ENCODE measurements around the gene PPARD. TPM values are rescaled to one million over a fixed set of nuclear protein-coding genes. Genes with fewer than 3 reads are reported as not detected.

PPARD gene
- total RNA-seq, 4 donors from 2014 or later, result 22.6 to 33.8 (median 27.1) TPM

- intact Hi-C loops (cut with DNase I; ENCODE audit: low total_unique reads), result no loop called here
- 83 to 84% methylated on average over 14 of the region's 14 CpGs for WGBS, 2 donors
- H3K4me3 ChIP-seq (ENCODE audit: low read depth, poor library complexity, severe bottlenecking), result no peak overlapping the region
- no peak for DNase-seq (ENCODE audit: low spot score in 2 of 2)
- TF ChIP-seq POLR2A (IDR thresholded peaks at IDR 0.05) (no peak), CTCF (IDR thresholded peaks at IDR 0.05) (no peak)
Observed at GRCh38 chr6:35474131-35474941, 132.0 kb downstream of the PPARD start.

- no peak for DNase-seq (ENCODE audit: low spot score in 2 of 2)
- no peak overlapping the region for H3K4me3 ChIP-seq (ENCODE audit: low read depth, poor library complexity, severe bottlenecking)
- WGBS, 2 donors, result 88 to 92% methylated on average over 20 of the region's 20 CpGs
- intact Hi-C loops (cut with DNase I; ENCODE audit: low total_unique reads), result no loop called here
- TF ChIP-seq POLR2A (IDR thresholded peaks at IDR 0.05) (no peak), CTCF (IDR thresholded peaks at IDR 0.05) (no peak)
Observed at GRCh38 chr6:35474942-35475570, 132.7 kb downstream of the PPARD start.

- WGBS, 2 donors, result 68 to 71% methylated on average over 4 of the region's 4 CpGs
Observed at GRCh38 chr6:35475573-35475972, 133.2 kb downstream of the PPARD start.

GRCh38 chr6:35476004-35476403 lies 133.6 kb downstream of the PPARD start:
- H3K4me3 ChIP-seq (ENCODE audit: low read depth, poor library complexity, severe bottlenecking), result no peak overlapping the region
- intact Hi-C loops (cut with DNase I; ENCODE audit: low total_unique reads), result no loop called here
- 69 to 77% methylated on average over 13 to 14 of the region's 14 CpGs for WGBS, 2 donors
- DNase-seq (ENCODE audit: low spot score in 2 of 2), result no peak
- TF ChIP-seq POLR2A (IDR thresholded peaks at IDR 0.05) (no peak), CTCF (IDR thresholded peaks at IDR 0.05) (no peak)

More at GRCh38 chr6:35475573-35475972, 133.2 kb downstream of the PPARD start:
- intact Hi-C loops (cut with DNase I; ENCODE audit: low total_unique reads), result no loop called here
- TF ChIP-seq CTCF (IDR thresholded peaks at IDR 0.05), result no peak
- no peak for DNase-seq (ENCODE audit: low spot score in 2 of 2)
- no peak overlapping the region for H3K4me3 ChIP-seq (ENCODE audit: low read depth, poor library complexity, severe bottlenecking)

GRCh38 chr6:35477028-35477427 lies 134.7 kb downstream of the PPARD start:
- 85 to 86% methylated on average over 7 to 8 of the region's 8 CpGs for WGBS, 2 donors
- intact Hi-C loops (cut with DNase I; ENCODE audit: low total_unique reads), result no loop called here
- TF ChIP-seq POLR2A (IDR thresholded peaks at IDR 0.05), result no peak
- TF ChIP-seq CTCF (IDR thresholded peaks at IDR 0.05), result no peak
- no peak overlapping the region for H3K4me3 ChIP-seq (ENCODE audit: low read depth, poor library complexity, severe bottlenecking)
- DNase-seq (ENCODE audit: low spot score in 2 of 2), result no peak

Small RNA genes lying within 50 kb of the gene (microRNA-seq; reads per million reads assigned to microRNA genes)
- 0 to 0.57 reads per million in 2 donors for gene MIR7111 (ENCODE audit: borderline number of aligned reads in 1 of 2, borderline replicate concordance in 2 of 2)

Other genes with a start within 250 kb of the PPARD start
- gene TCP11, start 201.2 kb upstream of the PPARD start, total RNA-seq, result 1 to 10 TPM in 1 of 4 donors, under 1 TPM in 1, not detected in 2; 0.97 to 1.7 TPM
- gene SCUBE3, start 128.6 kb upstream of the PPARD start, total RNA-seq, result under 1 TPM in 3 of 4 donors, not detected in 1; 0.13 to 0.91 (median 0.39) TPM
- gene ZNF76, start 82.8 kb upstream of the PPARD start, total RNA-seq, result 10 to 100 TPM; 12.4 to 21.4 (median 16.8) TPM
- 10 to 100 TPM; 30.1 to 53.3 (median 39.4) TPM for gene DEF6, start 44.7 kb upstream of the PPARD start, total RNA-seq
- gene FANCE, start 109.8 kb downstream of the PPARD start, total RNA-seq, result 10 to 100 TPM; 17.5 to 36.7 (median 34.2) TPM
- 1,000 to 10,000 TPM; 1,714 to 2,467 (median 2,118) TPM for gene RPL10A, start 125.8 kb downstream of the PPARD start, total RNA-seq
- 10 to 100 TPM; 51.3 to 73.2 (median 56.8) TPM for gene TEAD3, start 154.5 kb downstream of the PPARD start, total RNA-seq
- under 1 TPM in 2 of 4 donors, not detected in 2; 0.61 to 0.65 TPM for gene TULP1, start 170.3 kb downstream of the PPARD start, total RNA-seq

All from lower leg skin (tissue), 4 donors.